Upper lobe of right lung (tissue), 1 donor: ENCODE data around the gene PRKAA1. TPM values are rescaled to one million over a fixed set of nuclear protein-coding genes. Genes with fewer than 3 reads are reported as not detected.
A peak's percentile ranks its signal among the peaks of the same experiment; 100 is the strongest.
"Not testable (repeated sequence)": the region's sequence is repeated elsewhere in the genome, so short reads cannot be mapped to it uniquely, and the experiment has no call there.

ENCODE experiments used
- ATAC-seq: fragments of 200-7000 bp; cut with Tn5 transposase; one replicate; pipeline ENCODE4 v1.9.1; 2020; ENCODE audit warnings: mild to moderate bottlenecking, moderate library complexity
- DNase-seq: peaks from one replicate; pipeline ENCODE4 v3.0.0-alpha.2; 2020
- H3K27ac ChIP-seq: fragments of 200-600 bp; one replicate; pipeline ENCODE4 v1.8.0; 2022
- H3K27me3 ChIP-seq: fragments of 200-600 bp; one replicate; pipeline ENCODE4 v1.8.0; 2022; ENCODE audit warnings: mild to moderate bottlenecking
- H3K36me3 ChIP-seq: fragments of 200-600 bp; one replicate; pipeline ENCODE4 v1.8.0; 2022
- H3K4me1 ChIP-seq: fragments of 200-600 bp; one replicate; pipeline ENCODE4 v1.8.0; 2022
- H3K4me3 ChIP-seq: fragments of 200-600 bp; one replicate; pipeline ENCODE4 v1.8.0; 2022; ENCODE audit warnings: mild to moderate bottlenecking
- H3K9me3 ChIP-seq: fragments of 200-600 bp; one replicate; pipeline ENCODE4 v1.8.0; 2022
- intact Hi-C: fragments of 100-400 bp; cut with DNase I; formaldehyde crosslinking; loops from one replicate; pipeline ENCODE4 v1.11.0; 2022
- total RNA-seq: library from RNA; stranded (reverse); fragmentation: NEBNext Ultra II Directional; extraction: Animal tissue kit (Norgen Biotek cat#: 25700); gene quantifications from one replicate; pipeline ENCODE4 v1.2.1, GENCODE V29; 2021
- TF ChIP-seq, protein P1 (sequence below): fragments of 200-600 bp; IDR thresholded peaks from one replicate; pipeline ENCODE4 v1.8.0; 2022; ENCODE audit warnings: antibody characterized with exemption
- donor health status: DM: no; HTN: yes; CAD: no; lungs with severe emphysema.

The PRKAA1 gene
- total RNA-seq, 1 donor from 2014 or later, result 83.0 TPM

DNA sequence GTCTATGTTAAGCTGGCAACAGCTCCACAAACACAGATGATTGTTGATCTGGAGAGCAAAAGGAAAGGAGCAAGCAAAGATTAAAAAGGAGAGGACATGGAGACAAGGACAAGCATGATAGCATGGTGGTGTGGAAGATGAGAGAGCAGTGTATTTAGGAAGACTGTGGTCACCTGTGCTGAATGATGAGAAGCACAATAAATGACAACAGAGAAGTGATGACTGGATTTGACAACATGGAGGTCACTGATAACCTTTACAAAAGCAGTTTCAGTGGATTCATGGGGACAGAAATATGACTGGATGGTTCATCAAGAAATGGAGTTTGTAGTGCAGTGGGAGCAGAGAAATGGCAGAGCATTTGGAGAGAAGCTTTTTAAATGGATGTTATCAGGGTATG, 62.6 kb downstream of the PRKAA1 start:
- TF ChIP-seq, protein P1, sequence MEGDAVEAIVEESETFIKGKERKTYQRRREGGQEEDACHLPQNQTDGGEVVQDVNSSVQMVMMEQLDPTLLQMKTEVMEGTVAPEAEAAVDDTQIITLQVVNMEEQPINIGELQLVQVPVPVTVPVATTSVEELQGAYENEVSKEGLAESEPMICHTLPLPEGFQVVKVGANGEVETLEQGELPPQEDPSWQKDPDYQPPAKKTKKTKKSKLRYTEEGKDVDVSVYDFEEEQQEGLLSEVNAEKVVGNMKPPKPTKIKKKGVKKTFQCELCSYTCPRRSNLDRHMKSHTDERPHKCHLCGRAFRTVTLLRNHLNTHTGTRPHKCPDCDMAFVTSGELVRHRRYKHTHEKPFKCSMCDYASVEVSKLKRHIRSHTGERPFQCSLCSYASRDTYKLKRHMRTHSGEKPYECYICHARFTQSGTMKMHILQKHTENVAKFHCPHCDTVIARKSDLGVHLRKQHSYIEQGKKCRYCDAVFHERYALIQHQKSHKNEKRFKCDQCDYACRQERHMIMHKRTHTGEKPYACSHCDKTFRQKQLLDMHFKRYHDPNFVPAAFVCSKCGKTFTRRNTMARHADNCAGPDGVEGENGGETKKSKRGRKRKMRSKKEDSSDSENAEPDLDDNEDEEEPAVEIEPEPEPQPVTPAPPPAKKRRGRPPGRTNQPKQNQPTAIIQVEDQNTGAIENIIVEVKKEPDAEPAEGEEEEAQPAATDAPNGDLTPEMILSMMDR, result no peak
- peaks cover 1% of the 10 kb centered on the region for H3K36me3 ChIP-seq
- no peak for ATAC-seq
- H3K9me3 ChIP-seq, result no peaks in the 10 kb centered on the region
- H3K27me3 ChIP-seq, result no peaks in the 10 kb centered on the region
- H3K27ac ChIP-seq, result no peak overlapping the region
- intact Hi-C loops, result no loop called here
- H3K4me3 ChIP-seq, result no peak overlapping the region
- no peak for DNase-seq
- peaks cover 28% of the 10 kb centered on the region for H3K4me1 ChIP-seq

DNA sequence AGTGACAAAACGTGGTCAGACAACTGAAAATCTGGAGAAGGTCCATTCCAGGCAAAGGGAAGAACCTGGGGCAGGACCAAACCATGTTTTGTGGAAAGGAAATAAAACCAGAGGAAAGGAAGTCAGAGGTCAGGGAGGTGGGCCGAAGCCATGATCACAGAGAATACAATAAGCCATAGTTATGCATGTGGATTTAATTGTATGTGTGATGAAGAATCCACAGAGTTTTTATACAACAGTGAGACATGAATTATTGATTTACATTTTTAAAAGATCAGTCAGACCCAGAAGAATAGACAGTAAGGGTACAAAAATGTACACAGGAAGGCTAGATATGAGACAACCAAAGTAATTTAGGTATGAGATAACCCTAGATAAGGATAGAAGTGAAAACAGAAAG, 63.2 kb downstream of the PRKAA1 start:
- ATAC-seq (no peak), DNase-seq (no peak)
- H3K4me1 ChIP-seq, result peaks cover 28% of the 10 kb centered on the region
- H3K36me3 ChIP-seq, result no peaks in the 10 kb centered on the region
- no peaks in the 10 kb centered on the region for H3K27me3 ChIP-seq
- TF ChIP-seq, protein P1, result no peak
- H3K27ac ChIP-seq, result no peak overlapping the region
- intact Hi-C loops, result no loop called here
- H3K9me3 ChIP-seq, result no peaks in the 10 kb centered on the region
- no peak overlapping the region for H3K4me3 ChIP-seq

DNA sequence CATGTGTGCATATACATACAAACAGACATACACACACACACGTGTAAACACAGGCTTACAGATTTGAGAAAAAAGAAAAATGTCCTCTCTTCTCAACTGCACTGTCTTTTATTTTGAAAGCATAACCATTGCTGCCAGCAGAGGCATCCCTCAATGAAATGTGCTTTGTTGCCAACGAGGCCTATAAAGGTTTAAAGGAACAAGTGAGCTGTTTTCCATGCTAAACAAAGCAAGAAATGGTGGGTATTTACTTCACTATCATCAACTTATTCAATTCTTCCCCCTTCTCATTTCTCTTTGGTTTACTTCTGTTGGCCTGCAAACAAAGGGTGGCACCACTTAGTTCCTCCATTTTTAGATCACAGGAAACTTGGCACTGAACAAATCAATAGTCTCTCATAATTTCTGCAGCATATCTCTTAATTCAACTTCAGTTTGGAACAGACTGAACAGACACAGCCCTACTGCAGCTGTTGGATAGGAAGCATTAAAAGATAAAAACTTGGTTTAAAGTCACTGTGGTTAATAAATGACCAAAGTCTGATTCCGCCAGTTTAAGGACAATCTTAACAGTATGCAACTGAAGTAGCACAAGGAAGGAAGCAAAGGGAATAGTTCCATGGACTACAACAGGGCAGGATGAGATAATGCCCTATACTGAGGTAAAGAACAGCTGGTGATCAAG, 64.2 kb downstream of the PRKAA1 start:
- ATAC-seq (peak; percentile 36), DNase-seq (no peak)
- H3K27ac ChIP-seq, result no peak overlapping the region
- no peaks in the 10 kb centered on the region for H3K36me3 ChIP-seq
- TF ChIP-seq, protein P1, result no peak
- intact Hi-C loops, result no loop called here
- no peaks in the 10 kb centered on the region for H3K27me3 ChIP-seq
- peaks cover 28% of the 10 kb centered on the region for H3K4me1 ChIP-seq
- H3K9me3 ChIP-seq, result no peaks in the 10 kb centered on the region
- H3K4me3 ChIP-seq, result no peak overlapping the region

DNA sequence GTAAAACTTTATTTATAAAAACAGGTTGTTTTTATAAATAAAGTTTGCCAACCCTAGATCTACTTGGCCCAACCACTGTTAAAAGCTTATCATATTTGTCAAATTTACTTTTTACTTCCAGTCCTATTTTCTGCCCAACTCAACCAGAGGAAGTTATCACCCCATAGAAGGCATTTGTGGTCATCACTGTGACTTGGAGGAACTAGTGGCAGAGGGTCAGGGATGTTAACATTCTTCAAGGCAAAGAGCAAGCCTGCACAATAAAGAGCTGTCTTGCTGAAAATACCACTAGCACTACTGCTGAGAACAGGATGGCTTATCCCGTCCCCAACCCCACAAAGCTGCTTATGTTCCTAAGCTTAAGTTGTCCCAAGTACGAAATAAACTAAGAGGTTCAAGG, 64.7 kb downstream of the PRKAA1 start:
- Histone ChIP-seq H3K4me3 (no peak overlapping the region), H3K36me3 (no peaks in the 10 kb centered on the region), H3K27me3 (no peaks in the 10 kb centered on the region), H3K4me1 (peaks cover 28% of the 10 kb centered on the region), H3K27ac (no peak overlapping the region), H3K9me3 (no peaks in the 10 kb centered on the region)
- intact Hi-C loops, result no loop called here
- ATAC-seq, result peak; percentile 63
- TF ChIP-seq, protein P1, result no peak
- no peak for DNase-seq

DNA sequence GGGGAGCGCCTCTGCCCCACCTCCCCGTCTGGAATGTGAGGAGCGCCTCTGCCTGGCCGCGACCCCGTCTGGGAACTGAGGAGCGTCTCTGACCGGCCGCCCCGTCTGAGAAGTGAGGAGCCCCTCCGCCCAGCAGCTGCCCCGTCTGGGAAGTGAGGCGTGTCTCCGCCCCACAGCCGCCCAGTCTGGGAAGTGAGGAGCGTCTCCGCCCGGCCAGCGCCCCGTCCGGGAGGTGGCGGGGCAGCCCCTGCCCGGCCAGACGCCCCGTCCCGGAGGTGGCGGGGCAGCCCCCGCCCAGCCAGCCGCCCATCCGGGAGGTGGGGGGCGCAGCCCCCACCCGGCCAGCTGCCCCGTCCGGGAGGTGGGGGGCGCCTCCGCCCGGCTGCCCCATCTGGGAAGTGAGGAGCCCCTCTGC, 75.7 kb downstream of the PRKAA1 start:
- DNase-seq, result not testable (repeated sequence)
- peaks cover 13% of the 10 kb centered on the region for H3K36me3 ChIP-seq

DNA sequence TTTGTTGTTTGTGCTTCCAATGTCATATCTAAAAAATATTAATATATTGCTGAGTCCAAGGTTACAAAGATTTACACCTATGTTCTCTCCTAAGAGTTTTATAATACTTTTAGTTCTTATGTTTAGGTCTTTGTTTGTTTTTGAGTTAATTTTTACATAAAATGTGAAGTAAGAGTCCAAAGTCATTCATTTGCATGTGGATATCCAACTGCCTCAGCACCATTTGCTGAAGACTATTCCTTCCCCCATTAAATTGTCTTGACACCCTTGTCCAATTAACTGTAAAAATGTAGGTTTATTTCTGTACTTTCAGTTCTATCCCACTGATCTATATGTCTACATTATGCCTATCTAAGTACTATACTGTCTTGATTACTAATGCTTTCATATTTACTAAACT, 78.1 kb downstream of the PRKAA1 start:
- TF ChIP-seq, protein P1, result no peak
- H3K4me3 ChIP-seq, result no peak overlapping the region
- H3K4me1 ChIP-seq, result no peaks in the 10 kb centered on the region
- peaks cover 11% of the 10 kb centered on the region for H3K36me3 ChIP-seq
- no peak for DNase-seq
- no peak for ATAC-seq
- no peaks in the 10 kb centered on the region for H3K9me3 ChIP-seq
- intact Hi-C loops, result no loop called here
- no peak overlapping the region for H3K27ac ChIP-seq
- no peaks in the 10 kb centered on the region for H3K27me3 ChIP-seq

More for the DNA sequence above, 75.7 kb downstream of the PRKAA1 start:
- H3K9me3 ChIP-seq, ATAC-seq, H3K27ac ChIP-seq, H3K4me3 ChIP-seq, H3K4me1 ChIP-seq, intact Hi-C loops, H3K27me3 ChIP-seq: not testable (repeated sequence)
